Cortex of kidney (tissue), 1 donor: ENCODE measurements around the gene TMBIM6.
A peak's percentile ranks its signal among the peaks of the same experiment; 100 is the strongest.
"Not testable (repeated sequence)": the region's sequence is repeated elsewhere in the genome, so short reads cannot be mapped to it uniquely, and the experiment has no call there.

Experiments used
- DNase-seq: peaks from one replicate; lab custom pipeline; 2025; lab: John Stamatoyannopoulos, UW

TMBIM6 gene

GRCh38 chr12:49740930-49741881 lies at the start of gene TMBIM6:
TSS of gene TMBIM6 (plus strand) at chr12:49741557. CDS start at chr12:49752494, 10,937 bp downstream.
- peak; percentile 68 for DNase-seq

GRCh38 chr12:49692851-49693250 lies 48.5 kb upstream of the TMBIM6 start:
- DNase-seq, result no peak

- no peak for DNase-seq
These were observed 47.4 kb upstream of the TMBIM6 start for GRCh38 chr12:49693931-49694444.

GRCh38 chr12:49696723-49697122 lies 44.6 kb upstream of the TMBIM6 start:
- no peak for DNase-seq

GRCh38 chr12:49697808-49698207 lies 43.5 kb upstream of the TMBIM6 start:
- DNase-seq, result no peak

- DNase-seq, result no peak
These were observed 42.5 kb upstream of the TMBIM6 start for GRCh38 chr12:49698619-49699545.

- no peak for DNase-seq
These were observed 39.3 kb upstream of the TMBIM6 start for GRCh38 chr12:49702009-49702408.

GRCh38 chr12:49702676-49703215 lies 38.6 kb upstream of the TMBIM6 start:
- no peak for DNase-seq

- no peak for DNase-seq
These were observed 37.7 kb upstream of the TMBIM6 start for GRCh38 chr12:49703647-49704137.

GRCh38 chr12:49705479-49706134 lies 35.8 kb upstream of the TMBIM6 start:
- DNase-seq, result no peak

- no peak for DNase-seq
These were observed 34.8 kb upstream of the TMBIM6 start for GRCh38 chr12:49706351-49707127.

- peak; percentile 92 for DNase-seq
These were observed 34.1 kb upstream of the TMBIM6 start, which contains the start of gene FMNL3 for GRCh38 chr12:49707128-49707811. TSS of gene FMNL3 (minus strand) at chr12:49707405. CDS start at chr12:49707180, 225 bp downstream.

- DNase-seq, result no peak
These were observed 33.6 kb upstream of the TMBIM6 start for GRCh38 chr12:49707812-49708147.

- DNase-seq, result no peak
These were observed 32.5 kb upstream of the TMBIM6 start for GRCh38 chr12:49708851-49709250.

GRCh38 chr12:49713952-49714351 lies 27.4 kb upstream of the TMBIM6 start:
- DNase-seq, result not testable (repeated sequence)

- DNase-seq, result no peak
These were observed 24.8 kb upstream of the TMBIM6 start for GRCh38 chr12:49716553-49716952.

GRCh38 chr12:49717800-49718199 lies 23.6 kb upstream of the TMBIM6 start:
- DNase-seq, result not testable (repeated sequence)

GRCh38 chr12:49720214-49720613 lies 21.1 kb upstream of the TMBIM6 start:
- no peak for DNase-seq

- DNase-seq, result not testable (repeated sequence)
These were observed 20.0 kb upstream of the TMBIM6 start for GRCh38 chr12:49721355-49721754.

- DNase-seq, result no peak
These were observed 12.9 kb upstream of the TMBIM6 start for GRCh38 chr12:49728446-49728845.
